ENCODE data around the gene FMNL2.

- TF ChIP-seq POLR2A (IDR thresholded peaks at IDR 0.05), result no peak
- no peak for TF ChIP-seq CTCF (IDR thresholded peaks at IDR 0.05)
Observed at GRCh38 chr2:152559008-152559407, 224.0 kb downstream of the FMNL2 start.

All from thyroid gland (tissue), 4 donors.